Left renal pelvis (tissue), 4 donors: ENCODE data around the gene SYMPK. TPM values are rescaled to one million over a fixed set of nuclear protein-coding genes. Genes with fewer than 3 reads are reported as not detected.
"Not testable (repeated sequence)": the region's sequence is repeated elsewhere in the genome, so short reads cannot be mapped to it uniquely, and the experiment has no call there.

ENCODE experiments used
- DNase-seq, 4 donors: peaks; one replicate each; pipeline ENCODE4 v3.0.0-alpha.2; 2013; ENCODE audit warnings: low read depth in 4 of 4, low spot score in 3 of 4
- polyA plus RNA-seq, 4 donors: library from polyadenylated mRNA; unstranded; fragments of 120-200 nt; gene quantifications; one replicate each; pipeline ENCODE4 v1.2.1, GENCODE V29; 2013; ENCODE audit not compliant: insufficient read length in 4 of 4

Gene SYMPK
- 10 to 100 TPM; 43.0 to 81.4 (median 55.5) TPM for polyA plus RNA-seq

DNA sequence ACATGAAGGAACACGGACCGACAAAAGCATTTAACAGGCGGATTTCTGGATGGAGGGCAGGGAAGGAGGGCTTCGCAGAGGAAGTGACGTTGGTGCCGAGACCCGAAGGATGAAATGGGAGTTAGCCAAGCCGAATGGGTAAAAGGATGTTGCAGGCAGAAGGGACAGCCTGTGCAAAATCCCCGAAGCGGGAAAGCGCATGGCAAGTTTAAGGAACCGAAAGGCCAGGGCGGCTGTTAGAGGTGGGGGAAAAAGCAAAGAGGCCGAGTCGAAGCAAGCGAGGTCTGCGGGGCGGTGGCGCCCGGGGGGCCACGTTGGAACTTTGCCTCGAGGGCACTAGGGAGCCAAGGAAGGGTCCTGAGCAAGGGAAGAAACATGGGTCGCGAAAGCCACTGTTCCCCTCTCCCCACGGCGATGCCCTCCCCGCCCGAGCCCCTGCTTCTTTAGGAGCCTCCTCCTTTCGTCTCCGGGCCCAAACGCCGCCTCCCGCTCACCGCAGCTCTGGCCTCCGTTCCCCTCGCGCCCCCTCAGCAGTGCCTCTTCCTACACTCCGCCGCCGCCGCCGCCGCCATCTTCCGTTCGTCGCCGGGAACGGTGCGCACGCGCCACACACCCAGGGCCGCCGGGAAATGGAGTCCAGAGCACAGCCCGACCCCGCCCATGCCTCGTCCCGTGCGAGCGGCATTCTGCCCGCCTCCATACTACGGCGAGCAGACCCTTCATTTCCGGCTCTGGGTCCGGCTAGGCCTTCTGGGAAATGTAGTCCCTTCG is at the start of gene SYMPK:
SYMPK (minus strand) TSS at position 584 of the 771 bp plus-strand sequence. CDS start 8,652 bp downstream, outside the sequence.
- DNase-seq: peak; percentile 95 to 98 (median 97)

DNA sequence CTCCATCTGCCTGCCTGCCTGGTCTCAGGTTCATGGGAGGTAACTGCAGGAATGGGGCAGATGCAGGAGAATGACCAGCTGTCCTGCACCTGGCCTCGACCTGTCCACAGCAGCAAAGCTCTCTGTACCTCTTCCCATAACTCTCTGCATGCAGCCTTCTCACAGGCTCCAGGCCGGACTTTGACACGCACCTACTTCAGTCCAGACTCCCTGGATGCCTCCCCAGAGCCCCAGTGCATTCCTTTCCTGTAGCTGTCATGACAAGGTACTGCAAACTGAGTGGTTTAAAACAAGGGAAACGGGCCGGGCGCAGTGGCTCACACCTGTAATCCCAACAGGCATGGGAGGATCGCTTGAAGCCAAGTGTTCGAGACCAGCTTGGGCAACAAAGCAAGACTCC is 48.3 kb upstream of the SYMPK start:
- DNase-seq: no peak

DNA sequence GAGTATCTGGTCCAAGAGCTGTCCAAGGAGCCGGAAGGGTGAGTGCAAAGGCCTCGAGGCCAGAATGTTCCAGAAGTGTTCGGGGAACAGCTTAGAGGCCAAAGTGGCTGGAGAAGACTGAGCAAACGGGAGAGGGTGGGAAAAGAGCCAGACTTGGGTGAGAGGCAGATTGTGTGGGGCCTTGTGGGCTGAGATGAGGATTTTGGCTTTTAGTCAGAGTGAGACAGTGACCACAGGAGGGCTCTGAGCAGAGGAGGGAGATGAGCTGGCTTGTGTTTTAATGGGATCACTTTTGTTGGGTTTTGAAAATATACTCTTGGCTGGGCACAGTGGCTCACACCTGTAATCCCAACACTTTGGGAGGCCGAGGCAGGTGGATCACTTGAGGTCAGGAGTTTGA is 46.0 kb upstream of the SYMPK start:
- DNase-seq: no peak

DNA sequence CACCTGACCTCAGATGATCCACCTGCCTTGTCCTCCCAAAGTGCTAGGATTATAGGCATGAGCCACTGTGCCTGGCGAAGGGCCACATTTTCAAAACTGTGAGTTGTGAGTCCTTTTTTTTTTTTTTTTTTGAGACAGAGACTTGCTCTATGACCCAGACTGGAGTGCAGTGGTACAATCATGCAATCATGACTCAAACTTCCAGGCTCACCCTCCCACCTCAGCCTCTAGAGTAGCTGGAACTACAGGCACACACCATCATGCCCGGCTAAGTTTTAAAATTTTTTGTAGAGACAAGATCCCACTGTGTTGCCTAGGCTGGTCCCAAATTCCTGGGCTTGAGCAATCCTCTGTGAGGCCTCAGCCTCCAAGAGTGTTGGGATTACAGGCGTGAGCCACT is 43.3 kb upstream of the SYMPK start:
- DNase-seq: no peak

DNA sequence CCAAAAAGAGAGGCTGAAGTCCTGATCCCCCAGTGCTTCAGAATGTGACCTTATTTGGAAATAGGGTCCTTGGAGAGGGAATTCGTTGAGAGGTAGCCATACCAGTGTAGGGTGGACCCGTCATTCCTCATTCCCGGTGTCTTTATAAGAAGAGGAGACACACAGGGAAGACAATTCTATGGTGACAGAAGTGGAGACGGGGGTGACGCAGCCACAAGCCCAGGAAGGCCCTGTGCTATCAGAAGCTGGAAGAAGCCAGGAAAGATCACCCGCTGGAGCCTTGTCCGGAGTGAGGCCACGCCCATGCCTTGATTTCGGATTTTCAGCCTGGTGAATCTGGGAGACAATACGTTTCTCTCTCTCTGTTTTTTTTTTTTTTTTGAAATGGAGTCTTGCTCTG is 42.1 kb upstream of the SYMPK start:
- no peak for DNase-seq

DNA sequence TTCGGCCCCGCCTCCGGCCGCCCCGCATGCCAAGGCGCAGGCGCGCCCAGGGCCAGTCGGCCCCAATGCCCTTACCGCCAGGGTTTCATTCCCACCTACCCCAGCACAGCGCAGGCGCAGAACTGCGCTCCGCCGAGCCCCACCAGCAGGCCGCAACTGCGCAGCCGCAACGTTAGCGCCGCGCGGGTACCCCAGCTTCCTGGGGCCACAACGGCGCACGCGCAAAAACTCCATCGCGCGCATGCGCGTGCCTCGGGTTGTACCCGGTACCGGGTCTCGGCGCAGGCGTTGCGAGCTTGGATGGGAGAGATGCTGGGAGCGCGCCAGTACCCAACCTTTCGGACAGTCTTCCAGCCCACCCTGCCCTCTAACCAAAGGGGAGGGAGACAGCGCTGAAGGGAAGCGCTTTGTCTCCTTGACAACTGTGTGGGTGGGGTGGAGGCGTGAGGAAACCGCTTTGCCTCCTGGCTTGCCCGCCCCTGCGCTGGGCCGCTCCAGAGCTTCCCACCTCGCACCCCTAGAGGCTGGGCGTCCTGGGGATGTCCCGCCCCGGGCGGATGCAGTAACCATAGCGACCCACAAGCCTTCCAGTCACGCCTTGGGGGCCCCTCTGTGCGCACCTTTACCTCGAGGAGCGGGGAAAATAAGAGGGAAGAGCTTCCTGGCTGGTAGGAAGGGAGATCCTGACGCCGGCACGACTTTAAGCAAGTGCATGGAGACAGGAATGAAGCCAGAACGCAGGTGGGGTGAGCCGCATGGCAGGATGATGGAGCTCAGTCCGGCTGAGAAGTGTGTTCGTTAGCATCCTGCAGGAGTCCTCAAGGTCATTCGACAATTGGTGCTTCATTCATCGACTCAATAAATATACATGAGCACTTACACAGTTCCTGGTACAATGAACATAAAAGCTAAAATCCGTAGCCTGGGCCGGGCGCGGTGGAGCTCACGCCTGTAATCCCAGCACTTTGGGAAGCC is 40.0 kb upstream of the SYMPK start:
- DNase-seq: peak; percentile 95 to 99 (median 96)

DNA sequence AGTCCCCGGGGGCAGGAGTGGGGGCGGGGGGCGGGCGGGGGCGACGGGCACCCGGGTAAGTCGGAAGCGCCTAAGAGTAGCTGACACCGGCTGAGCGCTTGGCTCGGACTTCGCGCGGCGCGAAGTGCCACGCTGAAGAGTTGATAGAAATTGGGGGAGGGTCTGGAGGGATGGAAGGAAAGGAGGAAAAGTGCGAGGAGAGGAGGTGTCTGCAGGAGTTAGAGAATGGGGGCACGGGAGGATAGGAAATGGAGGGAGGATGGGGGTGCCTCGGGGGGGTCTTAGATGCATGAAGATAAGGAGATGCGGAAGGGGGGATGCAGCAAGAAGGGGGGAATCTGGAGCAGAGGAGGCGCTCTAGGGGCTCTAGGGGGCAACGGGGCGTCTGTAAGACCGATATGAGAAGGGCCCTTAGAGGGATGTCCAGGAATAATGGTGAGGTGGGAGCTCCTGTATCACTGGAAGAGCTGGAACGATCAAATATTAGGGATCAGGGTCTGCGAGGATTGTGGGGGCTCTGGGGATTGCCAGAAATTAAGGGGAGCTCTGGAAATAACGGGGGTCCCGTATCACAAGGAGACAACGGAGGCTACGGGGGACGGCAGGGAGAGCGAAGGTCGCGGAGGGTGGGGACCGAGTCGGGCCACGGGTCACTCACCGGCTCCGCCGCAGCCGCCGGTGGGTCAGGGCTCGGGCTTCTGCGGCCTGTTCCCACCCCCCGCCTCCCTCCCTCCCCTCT is 39.1 kb upstream of the SYMPK start, which contains the start of gene MYPOP:
MYPOP (minus strand) TSS at position 702 of the 739 bp plus-strand sequence. CDS start 840 bp downstream, outside the sequence.
- DNase-seq: no peak

DNA sequence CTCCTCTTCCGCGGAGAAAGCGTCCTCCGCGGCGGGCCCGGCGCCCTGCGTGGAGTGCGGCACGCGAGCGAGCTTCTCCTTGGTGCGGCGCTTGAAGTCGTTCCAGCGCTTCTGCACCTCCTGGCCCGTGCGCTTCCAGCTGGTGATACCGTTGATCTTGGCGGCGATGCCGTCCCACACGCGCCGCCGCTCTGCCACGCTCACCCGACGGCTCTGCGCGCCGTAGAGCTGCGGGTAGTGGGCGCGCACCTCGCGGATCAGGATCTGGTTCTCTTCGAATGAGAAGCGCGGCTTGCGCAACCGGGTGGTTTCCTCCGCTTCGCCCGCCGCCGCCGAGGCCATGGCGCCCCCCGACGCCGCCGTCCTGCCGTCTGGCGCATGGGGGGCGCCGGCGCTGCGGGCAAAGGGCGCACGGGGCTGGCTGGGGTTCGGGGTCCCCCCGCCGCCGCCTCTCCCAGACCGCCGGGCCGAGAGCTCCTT is 38.5 kb upstream of the SYMPK start:
- DNase-seq: no peak

DNA sequence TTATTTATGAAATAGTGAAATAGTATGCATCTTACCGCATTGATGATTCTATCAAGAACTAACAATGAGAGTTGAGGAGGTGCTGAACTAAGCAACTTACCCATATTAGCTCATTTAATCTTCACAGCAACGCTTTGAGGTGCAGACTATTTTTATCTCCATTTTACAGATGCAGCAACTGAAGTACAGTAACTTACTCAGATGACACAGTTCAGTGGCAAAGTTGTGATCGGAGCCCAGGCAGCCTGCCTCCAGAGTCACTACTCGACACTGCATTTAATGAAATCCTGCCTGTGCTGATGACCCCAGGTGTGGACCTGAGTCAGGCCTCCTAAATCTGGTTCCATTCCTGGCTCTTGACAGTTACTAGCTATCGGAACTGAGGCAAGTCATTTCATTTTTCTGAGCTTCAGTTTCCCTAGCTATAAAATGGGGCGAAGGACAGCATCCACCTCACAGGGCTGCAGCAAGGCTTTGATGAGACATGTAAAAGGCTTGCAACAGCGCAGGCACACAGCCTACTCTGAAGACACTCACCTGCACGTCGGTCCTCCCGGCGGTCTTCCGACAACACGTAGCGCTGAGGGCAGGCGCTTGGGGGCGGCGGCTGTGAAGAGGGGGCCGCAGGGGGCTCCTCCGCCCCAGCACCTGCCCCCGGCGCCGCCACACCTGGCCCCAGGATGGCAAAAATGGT is 37.9 kb upstream of the SYMPK start:
- DNase-seq: no peak

DNA sequence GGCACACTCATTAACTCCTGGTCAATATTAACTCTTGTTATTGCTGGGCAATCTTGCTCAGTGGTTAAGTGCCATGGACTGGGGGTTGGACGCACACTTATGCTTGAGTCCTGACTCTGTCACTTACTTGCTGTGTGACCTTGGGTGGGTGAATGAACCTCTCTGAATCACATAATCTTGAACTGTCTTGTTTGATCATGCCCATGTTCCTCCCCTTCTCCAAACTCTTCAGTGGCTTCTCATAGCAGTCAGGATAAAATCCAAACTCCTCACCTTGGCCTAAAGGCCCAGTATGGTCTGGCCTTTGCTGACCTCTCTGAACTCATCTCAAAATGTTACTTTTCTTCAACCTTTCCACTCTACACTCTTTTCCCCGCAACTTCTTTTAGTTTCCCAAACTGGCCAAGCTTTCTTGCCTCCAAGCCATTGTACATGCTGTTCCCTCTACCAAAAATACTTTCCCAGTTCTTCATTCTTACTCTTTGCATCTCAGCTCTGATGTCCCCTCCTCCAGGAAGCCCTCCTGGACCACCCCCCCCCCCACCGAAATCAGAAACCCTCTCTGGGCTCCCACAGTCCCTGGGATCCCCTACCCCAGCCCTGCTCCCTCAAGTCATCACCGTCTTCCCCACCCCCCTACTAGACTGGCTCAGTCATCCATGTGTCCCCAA is 37.1 kb upstream of the SYMPK start:
- no peak for DNase-seq

DNA sequence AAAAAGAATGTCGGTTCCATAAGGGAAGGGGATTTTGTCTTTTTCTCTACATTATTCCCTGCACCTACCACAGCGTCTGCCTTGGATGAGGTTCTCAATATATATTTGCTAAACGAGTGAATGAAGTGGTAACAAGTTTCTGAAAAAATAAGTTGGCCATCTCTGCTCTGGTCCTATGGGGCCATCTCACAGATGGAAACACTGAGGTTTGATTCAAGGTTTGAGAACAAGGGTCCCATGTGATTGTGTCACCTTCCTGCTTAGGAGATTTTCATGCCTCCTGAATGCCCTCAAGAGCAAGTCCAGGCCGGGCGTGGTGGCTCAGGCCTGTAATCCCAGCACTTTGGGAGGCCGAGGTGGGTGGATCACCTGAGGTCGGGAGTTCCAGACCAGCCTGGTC is 36.3 kb upstream of the SYMPK start:
- no peak for DNase-seq

DNA sequence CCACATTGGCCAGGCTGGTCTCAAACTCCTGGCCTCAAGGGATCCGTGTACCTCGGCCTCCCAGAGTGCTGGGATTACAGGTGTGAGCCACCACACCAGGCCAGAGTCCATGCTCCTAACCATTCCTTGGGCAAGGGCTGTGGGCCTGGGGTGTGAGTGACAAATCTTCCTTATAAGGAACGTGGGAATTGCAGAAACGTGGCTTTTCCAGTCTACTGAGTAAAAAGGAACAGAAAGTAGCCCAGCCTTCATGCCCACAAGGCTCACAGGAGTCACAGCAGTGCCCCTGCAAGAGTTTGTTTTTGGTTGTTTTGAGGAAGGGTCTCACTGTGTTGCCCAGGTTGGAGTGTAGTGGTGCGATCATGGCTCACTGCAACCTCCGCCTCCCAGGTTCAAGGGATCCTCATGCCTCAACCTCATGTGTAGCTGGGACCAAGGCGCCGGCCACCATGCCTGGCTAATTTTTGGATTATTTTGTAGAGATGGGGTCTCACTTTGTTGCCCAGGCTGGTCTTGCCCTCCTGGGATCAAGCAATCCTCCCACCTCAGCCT is 34.4 kb upstream of the SYMPK start:
- no peak for DNase-seq

DNA sequence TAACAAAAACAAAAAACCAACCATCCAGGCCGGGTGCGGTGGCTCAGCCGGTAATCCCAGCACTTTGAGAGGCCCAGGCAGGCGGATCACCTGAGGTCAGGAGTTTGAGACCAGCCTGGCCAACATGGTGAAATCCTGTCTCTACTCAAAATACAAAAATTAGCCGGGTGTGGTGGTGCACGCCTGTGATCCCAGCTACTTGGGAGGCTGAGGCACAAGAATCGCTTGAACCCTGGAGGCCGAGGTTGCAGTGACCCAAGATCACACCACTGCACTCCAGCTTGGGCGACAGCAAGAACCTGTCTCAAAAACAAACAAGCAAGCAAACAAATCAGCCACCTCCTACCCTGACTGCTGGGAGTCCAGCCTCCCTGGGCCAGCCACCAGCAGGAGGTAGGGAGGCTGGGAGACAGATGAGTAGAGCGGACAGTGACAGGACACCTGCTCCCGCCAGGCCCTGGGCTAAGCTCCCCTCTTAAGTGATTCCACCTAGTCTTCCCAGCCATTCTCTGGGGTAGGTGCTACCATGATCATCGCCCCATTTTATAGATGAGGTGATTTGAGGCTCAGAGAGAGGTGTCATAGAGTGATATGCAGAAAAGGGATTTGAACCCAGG is 33.1 kb upstream of the SYMPK start:
- DNase-seq: not testable (repeated sequence)

DNA sequence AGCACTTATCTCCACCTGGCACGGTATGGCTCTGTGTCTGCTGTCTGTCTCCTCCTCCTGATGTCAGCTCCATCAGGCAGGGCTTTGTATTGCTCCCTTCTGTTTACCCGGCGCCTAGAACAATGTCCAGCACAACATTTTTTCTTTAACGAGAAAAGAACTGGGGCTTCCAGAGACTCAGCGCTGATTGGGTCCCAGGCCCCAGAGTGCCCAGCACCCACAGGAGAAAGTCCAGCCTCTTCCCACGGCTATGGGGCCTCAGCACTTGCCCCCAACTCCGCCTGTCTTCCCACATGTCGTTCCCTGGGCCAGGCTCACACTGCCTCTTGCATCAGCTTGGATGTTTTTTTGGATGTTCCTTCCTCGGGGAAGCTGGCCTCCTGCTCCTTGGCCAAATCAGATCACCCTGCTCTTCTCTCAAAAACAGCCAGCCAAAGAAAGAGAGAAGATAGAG is 32.6 kb upstream of the SYMPK start:
- DNase-seq: no peak

DNA sequence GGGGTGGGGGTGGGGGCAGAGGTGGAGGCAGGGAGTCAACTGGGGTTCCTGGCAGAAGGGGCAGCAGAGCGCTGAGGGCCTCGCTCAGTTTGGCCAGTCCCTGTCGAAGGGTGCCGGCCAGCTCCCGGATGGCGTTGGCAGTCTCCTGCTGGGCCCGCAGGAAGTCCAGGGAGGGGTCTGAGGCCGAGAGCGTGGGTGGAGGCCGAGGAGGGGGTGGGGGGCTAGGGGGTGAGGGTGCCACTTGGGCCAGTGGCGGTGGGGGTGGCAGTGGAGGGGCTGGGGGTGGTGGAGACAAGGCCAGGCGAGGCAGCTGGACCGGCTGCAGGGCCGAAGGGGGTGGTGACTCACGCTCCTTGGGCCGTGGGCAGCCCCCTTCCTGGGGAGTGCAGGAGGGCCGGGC is 27.9 kb upstream of the SYMPK start:
- no peak for DNase-seq

DNA sequence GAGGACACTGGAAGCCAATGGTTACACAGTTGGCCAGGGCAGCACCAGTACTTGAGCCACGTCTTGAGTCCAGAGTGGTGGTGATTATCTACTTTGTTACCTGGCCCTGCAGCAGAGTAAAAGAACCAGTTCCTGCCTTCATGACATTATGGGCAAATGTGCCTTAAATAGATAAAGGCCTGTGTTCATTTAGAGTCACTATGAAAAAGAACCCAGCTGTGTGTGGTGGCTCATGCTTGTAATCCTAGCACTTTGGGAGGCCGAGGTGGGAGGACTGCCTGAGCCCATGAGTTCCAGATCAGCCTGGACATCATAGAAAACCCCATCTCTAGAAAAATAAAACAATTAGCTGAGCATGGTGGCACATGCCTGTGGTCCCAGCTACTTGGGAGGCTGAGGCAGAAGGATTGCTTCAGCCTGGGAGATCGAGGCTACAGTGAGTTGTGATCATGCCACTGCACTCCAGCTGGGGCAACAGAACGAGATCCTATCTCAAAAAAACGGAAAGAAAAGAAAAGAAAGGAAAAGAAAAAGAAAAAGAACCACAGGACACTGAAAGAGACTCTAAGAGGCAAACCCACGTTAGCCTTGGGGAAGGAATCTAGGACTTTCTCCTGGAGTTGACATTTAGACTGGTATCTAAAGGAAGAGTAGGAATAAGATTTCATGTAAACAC is 26.4 kb upstream of the SYMPK start:
- DNase-seq: no peak

DNA sequence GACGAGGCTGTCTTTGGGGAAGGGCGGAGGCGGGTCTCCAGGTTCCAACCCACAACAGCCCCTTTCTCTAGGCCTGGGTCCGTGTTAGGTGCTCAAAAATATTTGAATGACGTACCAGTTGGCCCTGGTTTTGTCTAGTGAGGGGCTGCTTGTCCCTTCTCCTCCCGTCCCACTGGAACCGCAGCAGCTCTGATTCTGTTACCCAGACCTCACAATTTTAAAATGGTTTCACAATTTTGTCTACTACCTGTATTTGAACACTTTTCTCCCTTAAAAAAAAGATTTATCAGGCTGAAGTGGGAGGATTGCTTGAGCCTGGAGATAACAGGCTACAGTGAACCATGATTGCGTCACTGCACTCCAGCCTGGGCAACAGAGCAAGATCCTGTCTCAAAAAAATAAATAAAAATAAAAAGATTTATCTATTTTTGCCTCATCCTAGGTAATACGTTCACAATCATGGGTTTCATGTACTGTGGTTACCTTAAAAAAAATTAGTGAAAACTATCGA is 24.3 kb upstream of the SYMPK start:
- DNase-seq: no peak
